ENCODE data around the gene LATS1.
"Not testable (repeated sequence)": the region's sequence is repeated elsewhere in the genome, so short reads cannot be mapped to it uniquely, and the experiment has no call there.

The LATS1 gene

DNA sequence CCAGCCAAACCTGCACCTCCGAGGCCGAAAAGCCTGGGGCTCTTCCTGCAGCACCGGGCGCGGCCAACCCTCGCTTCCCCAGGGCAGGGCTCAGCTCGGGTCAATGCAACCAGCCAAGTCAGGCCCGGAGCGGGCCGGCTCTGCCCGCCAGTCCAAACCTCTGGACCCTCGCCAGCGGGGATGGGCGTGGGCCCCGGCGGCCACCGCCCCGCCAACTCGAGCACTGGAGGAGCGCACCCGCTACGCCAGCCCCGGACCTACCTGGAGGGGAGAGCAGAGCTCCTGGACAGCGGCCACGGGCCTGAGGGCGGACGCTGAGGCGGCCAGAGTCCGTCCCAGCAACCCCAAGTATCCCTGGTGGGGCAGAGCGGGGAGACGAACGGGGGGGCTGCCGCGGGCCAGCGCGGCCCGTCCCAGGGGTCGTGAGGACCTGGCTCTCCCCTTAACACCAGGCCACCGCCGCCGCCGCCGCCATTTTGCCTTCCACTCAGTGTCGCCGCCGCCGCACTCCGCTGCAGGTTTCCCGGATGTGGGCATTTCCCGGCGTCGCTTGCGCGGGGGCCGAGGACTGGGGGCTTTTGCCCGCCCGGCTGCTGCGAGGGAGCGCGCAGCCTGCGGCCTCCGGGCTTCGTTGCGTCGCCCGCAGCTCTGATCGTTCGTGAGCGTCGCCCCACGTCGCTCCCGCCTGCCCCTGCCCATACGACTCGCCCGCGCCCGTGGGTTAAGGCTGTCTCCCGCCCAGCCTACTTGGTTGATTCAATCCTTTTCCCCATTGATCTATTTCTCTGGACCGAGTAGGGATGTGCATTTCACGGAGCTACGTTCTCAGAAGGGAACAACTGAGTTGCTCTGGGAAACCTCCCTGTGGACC, at the start of gene LATS1:
Gene LATS1, minus strand, starts transcription at position 514 of the 871 bp plus-strand sequence. CDS start 15,975 bp downstream, outside the sequence.
- DNase-seq (ENCODE audit: low read depth in 2 of 2): peak; percentile 55 to 65

DNA sequence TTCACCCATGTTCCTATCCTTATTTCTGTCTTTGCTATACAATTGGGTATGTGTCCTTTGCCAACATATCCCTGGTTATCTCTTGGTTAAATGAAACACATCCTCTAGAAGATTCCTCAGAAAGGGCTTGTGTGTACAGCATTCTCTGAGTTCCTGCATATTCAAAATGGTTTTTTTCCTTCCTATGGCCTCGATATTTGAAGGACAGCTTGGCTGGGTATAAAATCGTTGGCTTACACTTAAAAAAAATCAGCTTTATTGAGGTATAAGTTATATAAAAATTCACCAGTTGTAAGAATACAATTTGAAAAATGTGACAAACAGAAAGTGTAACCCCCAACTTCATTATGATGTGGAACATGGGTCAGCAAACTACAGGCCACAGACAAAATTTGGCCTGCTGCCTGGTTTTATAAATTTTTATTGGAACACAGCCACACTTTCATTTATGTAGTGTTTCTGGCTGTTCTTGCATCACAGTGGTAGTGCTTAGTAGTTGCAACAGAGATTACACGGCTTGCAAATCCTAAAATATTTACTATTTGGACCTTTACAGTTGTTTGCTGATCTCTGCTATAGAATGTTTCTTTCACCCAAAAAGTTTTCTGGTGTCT, 48.4 kb upstream of the LATS1 start:
- DNase-seq (ENCODE audit: low read depth in 2 of 2): no peak

DNA sequence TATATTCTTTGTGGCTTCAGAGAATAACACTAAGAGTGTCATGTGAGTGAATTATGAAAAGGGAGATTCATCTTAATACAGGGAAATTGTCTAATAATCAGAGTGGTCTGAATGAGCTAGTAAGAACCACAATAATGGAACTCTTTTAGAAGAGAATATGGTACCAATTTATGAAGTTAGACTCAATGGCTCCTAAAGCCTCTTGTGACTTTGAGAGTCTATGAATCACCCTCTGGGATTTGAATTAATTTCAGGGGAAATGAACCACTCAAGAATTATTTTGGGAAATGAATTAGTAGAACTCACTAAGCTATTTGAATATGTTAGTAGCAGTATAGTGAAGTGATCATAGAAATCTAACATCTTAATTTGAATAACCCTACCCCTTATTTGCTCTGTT, 46.0 kb upstream of the LATS1 start:
- DNase-seq (ENCODE audit: low read depth in 2 of 2): no peak

DNA sequence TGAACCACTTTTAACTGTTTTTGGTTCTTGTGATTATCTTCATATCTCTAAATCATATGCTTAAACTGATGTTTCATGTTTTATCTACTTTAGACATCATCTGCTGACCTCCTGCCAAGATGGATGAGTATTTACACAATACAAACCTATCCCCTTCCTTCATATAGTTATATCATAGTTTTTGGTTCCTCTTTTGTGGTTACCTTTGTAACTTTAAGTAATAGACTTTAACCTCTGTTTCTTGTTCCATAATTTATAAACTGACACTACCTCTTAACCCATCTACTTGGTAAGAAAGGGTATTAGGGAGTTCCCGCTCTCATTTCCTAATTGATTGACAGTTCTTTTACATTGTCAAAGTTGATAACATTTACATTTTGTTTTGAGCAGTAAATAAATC, 43.5 kb upstream of the LATS1 start:
- DNase-seq (ENCODE audit: low read depth in 2 of 2): no peak

DNA sequence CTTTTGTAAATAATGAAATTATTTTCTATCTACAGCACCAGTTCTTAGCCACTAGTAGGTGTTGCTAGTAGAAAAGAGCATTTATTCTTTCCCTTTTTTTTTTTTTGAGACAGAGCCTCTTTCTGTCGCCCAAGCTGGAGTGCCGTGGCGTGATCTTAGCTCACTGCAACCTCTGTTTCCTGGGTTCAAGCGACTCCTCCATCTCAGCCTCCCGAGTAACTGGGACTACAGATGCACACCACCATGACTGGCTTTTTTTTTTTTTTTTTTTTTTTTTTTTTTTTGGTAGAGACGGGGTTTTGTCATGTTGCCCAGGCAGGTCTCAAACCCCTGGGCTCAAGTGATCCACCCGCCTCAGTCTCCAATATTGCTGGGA, 38.3 kb upstream of the LATS1 start:
- DNase-seq (ENCODE audit: low read depth in 2 of 2): no peak

DNA sequence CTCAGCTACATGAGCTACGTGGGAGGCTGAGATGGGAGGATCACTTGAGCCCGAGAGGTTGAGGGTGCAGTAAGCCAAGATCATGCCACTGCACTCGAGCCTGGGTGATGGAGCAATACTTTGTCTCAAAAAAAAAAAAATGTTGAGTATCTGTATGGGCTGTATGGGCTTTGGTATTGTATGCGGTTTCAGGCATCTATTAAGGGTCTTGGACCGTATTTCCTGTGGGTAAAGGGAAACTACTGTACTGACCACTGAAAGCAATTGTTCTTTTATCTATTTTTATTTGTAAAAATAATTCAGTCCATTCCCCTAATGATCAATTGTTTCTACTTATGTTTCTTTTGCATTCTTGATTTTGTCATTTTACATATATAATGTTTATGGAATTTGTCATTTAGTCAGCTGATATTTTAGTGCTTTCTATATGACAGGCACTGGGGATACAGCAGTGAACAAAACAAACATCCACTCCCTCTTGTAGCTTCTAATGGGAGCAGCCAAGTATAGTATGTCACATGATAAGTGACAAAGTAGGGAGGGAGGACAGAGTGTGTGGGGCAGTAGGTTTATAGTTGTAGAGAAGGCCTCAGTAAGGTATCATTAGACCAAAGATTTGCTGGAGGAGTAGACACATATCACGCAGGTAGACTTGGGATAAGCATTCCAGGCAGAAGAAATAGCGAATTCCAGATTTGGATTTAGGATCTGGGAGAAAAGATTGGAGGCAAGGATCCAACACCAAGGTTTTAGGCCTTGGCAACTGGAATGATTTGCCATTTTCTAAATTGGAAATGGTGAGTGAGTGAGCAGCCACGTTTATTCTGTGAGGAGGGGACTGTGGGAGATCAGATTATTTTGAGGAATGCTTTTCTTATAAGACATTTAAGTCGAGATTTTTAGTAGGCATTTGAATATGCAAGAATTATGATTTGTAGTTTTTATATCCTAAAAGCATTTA, 37.7 kb upstream of the LATS1 start:
- no peak for DNase-seq (ENCODE audit: low read depth in 2 of 2)

DNA sequence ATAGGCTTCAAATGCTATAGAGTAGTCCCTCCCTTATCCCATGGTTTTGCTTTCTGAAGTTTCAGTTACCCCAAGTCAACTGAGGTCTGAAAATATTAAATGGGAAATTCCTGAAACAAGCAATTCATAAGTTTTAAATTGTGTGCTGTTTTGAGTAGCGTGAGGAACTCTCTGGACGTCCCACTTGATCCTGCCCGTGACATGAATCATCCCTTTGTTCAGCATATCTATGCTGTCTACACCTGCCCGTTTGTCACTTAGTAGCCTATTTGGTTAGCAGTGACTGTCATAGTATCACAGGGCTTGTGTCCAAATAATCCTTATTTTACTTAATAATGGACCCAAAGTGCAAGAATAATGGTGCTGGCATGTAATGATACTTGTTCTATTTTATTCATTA, 36.6 kb upstream of the LATS1 start:
- DNase-seq (ENCODE audit: low read depth in 2 of 2): no peak

DNA sequence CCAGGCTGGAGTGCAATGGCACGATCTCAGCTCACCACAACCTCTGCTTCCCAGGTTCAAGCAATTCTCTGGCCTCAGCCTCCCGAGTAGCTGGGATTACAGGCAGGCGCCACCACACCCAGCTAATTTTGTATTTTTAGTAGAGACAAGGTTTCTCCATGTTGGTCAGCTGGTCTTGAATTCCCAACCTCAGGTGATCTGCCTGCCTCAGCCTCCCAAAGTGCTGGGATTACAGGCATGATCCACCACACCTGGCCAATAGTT, 35.4 kb upstream of the LATS1 start:
- DNase-seq (ENCODE audit: low read depth in 2 of 2): not testable (repeated sequence)

DNA sequence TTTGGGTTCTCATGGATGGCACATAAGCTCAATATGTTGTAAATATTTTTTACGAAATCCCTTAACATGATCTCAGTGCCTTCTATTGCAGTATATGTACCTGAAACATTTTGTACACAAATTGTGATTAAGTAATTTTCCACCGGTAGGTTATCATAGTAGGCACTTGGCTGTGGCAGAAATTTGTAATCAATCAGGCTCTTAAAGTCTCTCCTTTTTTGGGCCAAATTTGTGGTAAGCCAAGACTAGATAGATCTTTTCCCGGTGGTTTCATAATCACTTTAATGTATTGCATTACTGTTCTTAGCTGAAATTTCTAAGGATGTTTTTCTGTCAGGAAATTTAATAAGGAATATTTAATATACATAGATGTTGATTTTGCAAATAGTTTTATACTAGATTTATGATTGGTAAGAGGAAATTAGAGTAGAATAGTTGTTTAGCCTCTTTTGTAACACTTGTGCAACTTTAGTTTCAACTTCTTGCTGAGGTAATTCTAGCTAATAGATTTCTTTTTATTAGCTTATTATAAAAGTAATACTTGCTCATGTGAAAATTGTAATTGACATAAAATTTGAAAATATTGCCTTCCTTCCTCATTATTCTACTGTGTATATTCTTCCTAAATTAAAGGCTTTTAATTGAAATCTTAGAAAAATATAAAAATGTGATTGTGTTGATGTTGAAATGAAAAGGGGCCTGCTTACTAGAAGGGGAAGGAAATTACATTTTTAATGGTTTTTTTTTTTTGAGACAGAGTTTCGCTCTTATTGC, 34.9 kb upstream of the LATS1 start:
- no peak for DNase-seq (ENCODE audit: low read depth in 2 of 2)

DNA sequence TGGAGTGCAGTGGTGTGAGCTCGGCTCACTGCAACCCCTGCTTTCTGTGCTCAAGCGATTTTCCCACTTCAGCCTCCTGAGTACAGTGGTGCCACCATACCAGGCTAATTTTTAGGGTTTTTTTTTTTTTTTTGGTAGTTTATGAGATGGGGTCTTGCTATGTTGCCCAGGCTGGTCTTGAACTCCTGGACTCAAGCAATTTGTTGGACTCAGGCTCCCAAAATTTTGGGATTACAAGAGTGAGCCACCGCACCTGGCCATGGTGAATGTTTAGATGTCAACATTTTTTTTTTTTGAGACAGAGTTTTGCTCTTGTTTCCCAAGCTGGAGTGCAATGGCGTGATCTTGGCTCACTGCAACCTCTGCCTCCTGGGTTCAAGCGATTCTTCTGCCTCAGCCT, 34.0 kb upstream of the LATS1 start:
- not testable (repeated sequence) for DNase-seq (ENCODE audit: low read depth in 2 of 2)

DNA sequence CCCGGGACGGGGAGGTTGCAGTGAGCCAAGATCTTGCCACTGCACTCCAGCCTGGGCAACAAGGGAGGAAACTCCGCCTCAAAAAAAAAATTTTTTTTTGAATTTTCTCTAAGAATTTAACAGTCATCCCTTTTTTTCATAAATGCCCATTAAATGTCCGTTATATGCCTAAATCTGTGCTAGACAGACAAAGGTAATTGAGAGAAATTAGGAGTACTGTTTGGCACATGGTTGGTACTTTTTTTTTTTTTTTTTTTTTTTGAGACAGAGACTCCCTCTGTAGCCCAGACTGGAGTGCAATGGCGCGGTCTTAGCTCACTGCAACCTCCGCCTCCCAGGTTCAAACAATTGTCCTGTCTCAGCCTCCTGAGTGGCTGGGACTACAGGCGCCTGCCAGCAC, 33.3 kb upstream of the LATS1 start:
- DNase-seq (ENCODE audit: low read depth in 2 of 2): no peak

DNA sequence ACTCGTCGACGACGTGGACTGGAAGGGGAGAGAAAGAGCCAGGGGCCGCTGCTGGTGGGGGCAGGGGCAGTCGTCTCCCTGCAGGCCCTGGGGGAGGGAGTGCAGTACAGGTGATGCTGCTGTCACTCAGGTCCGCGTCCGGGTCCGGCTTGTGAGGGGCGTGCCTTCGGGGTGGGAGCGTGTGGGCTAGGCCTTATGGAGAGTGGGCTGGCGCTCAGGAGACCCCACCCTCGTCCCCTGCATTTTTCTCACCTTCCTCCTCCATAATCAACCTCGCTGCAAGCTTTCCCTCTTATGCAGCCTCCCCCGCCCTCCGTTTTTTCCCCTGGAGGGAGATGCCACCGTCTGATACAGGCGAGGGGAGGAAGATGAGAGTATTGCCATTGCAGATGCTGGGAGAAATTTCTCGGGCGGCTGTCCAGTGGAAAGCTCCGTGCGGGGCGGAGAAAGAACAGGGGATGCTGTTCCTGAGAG, 32.3 kb upstream of the LATS1 start:
- no peak for DNase-seq (ENCODE audit: low read depth in 2 of 2)

DNA sequence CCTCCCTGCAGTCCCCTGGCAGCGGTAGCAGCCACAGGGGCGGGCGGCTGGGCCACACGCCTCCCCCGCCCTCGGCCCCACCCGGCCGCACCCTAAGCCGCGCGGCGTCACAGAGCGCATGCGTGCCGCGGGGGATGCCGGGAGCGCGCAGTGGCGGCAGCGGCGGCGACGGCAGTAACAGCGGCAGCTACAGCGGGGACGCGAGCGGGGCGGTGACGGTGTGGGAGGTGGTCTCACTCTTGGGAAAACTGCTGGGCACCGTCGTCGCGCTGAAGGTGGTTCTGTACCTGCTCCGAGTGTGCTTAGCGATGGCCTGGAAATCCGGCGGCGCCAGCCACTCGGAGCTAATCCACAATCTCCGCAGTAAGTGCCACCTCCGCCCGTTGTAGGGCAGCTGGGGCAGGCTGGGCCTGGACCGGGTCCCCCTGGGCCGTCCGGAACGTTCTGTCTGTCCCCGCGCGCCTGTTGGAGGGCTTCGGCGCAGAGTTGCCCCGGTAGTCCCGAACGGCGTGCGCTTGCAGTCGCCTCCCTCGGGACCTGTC, 31.8 kb upstream of the LATS1 start, which contains the start of gene PCMT1:
Gene PCMT1, plus strand, starts transcription at position 148 of the 542 bp plus-strand sequence. Its CDS starts 161 bp downstream, at position 309.
- peak; percentile 72 to 79 for DNase-seq (ENCODE audit: low read depth in 2 of 2)

DNA sequence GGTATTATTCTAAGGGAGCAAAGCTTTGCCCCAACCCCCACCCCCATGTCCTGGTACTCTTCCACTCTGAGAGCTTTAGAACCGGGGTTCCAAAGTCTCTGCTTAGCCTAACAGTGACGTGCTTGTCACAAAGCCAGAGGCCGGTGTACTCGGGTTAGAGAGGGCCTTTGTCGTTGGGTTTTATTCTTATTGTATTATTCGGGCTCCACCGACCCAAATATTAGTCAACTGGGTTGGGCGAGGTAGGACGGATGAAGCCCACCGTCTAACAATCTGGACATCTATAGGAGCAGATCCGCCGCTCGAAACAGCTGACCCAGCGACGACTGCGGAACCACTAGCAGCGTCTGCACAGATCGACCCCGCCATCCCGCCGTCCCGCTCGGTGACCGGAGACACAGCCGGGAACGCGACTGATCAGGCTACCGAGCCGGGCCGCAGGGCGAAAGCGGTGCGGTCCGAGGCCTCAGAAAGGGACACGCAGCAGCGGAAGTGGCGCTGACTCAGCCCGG, 31.2 kb upstream of the LATS1 start:
- not testable (repeated sequence) for DNase-seq (ENCODE audit: low read depth in 2 of 2)

DNA sequence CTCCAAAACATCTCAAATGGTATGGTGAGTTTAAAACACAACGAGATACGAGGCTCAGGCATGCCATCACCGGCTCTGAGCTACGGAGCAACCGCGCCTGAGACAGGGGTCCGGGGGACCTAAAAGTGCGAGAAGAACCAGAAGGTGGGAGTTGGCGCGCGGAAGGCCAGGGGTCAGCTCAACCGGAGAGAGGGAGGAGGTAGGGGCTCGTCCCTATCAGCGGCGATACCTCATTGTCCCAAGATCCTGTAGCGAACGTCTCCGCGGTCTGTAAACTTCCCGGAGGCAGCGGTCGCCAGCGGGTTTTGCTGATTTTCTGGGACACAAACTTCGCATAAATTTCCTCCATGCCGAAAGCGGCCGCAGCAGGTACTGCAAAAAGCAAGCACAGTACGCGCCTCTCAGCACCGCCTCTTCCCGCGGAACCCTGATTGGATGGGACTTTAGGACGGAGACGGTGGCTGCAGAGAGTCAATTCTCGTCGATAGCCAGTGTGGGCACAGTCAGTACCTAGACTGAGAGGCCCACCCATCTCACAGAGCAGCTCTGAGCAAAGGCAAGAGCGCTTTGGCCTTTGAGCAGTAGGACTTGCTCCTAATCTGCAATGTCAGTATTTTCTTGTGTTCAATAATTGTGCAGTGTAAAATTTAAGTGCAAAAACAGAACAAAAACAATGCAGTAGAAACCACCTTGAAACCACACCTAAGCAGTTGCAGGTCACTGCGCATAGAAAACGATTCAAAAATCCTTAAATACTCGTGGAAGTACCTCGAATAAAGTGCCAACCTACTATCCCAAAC, 28.4 kb upstream of the LATS1 start, which contains the start of gene NUP43:
Gene NUP43, minus strand, starts transcription at position 383 of the 800 bp plus-strand sequence. Its CDS starts 34 bp downstream, at position 349.
- peak; percentile 92 to 93 for DNase-seq (ENCODE audit: low read depth in 2 of 2)

DNA sequence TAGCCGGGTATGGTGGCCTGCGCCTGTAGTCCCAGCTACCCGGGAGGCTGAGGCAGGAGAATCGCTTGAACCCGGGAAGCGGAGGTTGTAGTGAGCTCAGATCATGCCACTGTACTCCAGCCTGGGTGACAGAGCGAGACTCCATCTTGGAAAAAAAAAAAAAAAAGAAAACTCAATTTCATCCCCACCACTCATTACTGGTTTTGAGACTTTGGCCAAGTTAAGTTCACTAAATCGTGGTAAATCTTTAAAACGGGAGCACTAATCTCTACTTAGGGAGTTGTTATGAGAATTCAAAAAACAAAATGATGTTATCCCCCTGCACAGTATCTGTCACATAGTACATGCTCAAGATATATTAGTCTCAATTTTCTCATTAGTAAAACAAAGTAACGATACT, 27.4 kb upstream of the LATS1 start:
- not testable (repeated sequence) for DNase-seq (ENCODE audit: low read depth in 2 of 2)

DNA sequence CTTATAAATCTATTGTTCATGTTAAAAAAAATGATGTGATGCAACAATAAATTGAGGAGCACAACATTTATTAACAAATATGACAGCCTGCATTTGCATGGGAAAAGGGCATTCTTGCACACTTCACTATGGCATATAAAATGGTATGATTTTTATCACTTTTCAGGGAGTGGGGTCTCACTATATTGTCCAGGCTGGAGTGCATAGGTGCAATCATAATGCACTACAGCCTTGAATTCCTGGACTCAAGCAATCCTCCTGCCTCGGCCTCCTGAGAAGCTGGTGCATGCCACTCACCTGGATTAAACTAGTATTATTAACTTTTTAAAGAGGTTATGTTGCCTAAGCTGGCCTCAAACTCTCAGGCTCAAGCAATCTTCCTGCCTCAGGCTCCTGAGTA, 17.0 kb upstream of the LATS1 start:
- DNase-seq (ENCODE audit: low read depth in 2 of 2): no peak

DNA sequence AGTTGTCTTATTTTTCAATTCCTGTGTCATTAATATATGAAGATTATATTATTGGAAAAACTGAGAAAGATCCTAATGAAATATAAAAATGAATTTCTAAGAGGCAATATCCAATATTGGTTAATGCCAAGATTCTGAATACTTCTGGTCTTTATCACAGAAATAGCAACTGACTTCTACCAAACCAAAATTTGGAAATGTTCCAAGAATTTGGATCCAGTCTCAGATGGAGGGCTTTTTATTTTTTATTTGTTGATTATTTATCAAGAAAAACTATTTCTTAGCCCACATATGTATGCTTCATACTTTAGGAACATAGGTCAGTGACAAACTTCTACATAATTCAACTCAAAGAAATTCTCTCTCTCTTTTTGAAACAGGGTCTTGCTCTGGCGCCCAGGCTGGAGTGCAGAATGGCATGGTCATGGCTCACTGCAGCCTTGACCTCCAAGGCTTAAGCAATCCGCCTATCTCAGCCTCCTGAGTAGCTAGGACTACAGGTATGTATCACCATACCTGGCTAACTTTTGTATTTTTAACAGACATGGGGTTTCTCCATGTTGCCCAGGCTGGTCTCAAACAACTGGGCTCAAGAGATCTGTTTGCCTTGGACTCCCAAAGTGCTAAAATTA, 15.3 kb upstream of the LATS1 start:
- DNase-seq (ENCODE audit: low read depth in 2 of 2): no peak

DNA sequence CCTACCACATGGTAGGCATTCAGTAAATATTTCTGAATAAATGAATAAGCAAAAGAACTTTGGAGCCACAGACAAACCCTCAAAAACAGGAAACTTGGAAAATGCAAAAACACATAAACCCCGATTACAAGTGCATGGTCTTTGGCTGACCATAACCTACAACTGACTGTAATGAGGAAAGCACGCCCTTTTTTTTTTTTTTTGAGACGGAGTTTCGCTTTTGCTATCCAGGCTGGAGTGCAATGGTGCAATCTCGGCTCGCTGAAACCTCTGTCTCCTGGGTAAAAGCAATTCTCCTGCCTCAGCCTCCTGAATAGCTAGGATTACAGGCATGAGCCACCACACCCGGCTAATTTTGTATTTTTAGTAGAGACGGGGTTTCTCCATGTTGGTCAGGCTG, 11.9 kb upstream of the LATS1 start:
- no peak for DNase-seq (ENCODE audit: low read depth in 2 of 2)

All from fibroblast of skin of left quadriceps (primary cell).